Activated B cell treated with CpG ODN at 0.5 μM for 24 hours (primary cell): ENCODE data around the gene DGLUCY. TPM values are rescaled to one million over a fixed set of nuclear protein-coding genes. Genes with fewer than 3 reads are reported as not detected.

ENCODE experiments used
- ATAC-seq: fragments of 200-7000 bp; cut with Tn5 transposase; one replicate; pipeline ENCODE4 v1.10.0; 2021; ENCODE audit warnings: low read depth, mild to moderate bottlenecking, moderate library complexity
- CTCF ChIA-PET: fragments of 350-600 bp; sonication (Branson Sonifier 250); formaldehyde crosslinking; loops from one replicate; lab custom pipeline; 2021; ENCODE audit warnings: antibody characterized with exemption; lab: Charles Lee
- POLR2A ChIA-PET: fragments of 350-600 bp; sonication (Branson Sonifier 250); formaldehyde crosslinking; loops from one replicate; lab custom pipeline; 2021; ENCODE audit warnings: antibody characterized with exemption; lab: Charles Lee
- DNase-seq: peaks from one replicate; pipeline ENCODE4 v3.0.0; 2022
- H3K27ac Mint-ChIP-seq: one replicate; pipeline ENCODE4 v1.8.0; 2020; ENCODE audit warnings: mixed read lengths
- H3K27me3 Mint-ChIP-seq: one replicate; pipeline ENCODE4 v1.8.0; 2021; ENCODE audit warnings: mixed read lengths
- H3K36me3 Mint-ChIP-seq: one replicate; pipeline ENCODE4 v1.8.0; 2021; ENCODE audit warnings: low read depth, mixed read lengths
- H3K4me1 Mint-ChIP-seq: one replicate; pipeline ENCODE4 v1.8.0; 2021; ENCODE audit warnings: mixed read lengths
- H3K4me3 Mint-ChIP-seq: one replicate; pipeline ENCODE4 v1.8.0; 2020; ENCODE audit warnings: mild to moderate bottlenecking, mixed read lengths
- H3K9me3 Mint-ChIP-seq: one replicate; pipeline ENCODE4 v1.8.0; 2020; ENCODE audit warnings: mixed read lengths
- intact Hi-C: fragments of 100-400 bp; cut with micrococcal nuclease; formaldehyde crosslinking; loops from one replicate; pipeline ENCODE4 v1.15.1; 2024
- total RNA-seq: library from RNA; stranded (reverse); gene quantifications from 2 replicates; pipeline ENCODE4 v1.2.3, GENCODE V29; 2022
- TF ChIP-seq, protein P1 (sequence below): fragments of 200-600 bp; IDR thresholded peaks from one replicate; pipeline ENCODE4 v1.8.0; 2022; ENCODE audit warnings: antibody characterized with exemption, mild to moderate bottlenecking

The DGLUCY gene
- total RNA-seq, 1 donor from 2014 or later: 92.7 TPM

- intact Hi-C loops: no loop called here
- H3K9me3 Mint-ChIP-seq: no peaks in the 10 kb centered on the region
- POLR2A ChIA-PET: interaction anchor here (0.6 kb wide), 1 partner anchor 36 kb away, joined by 7 read pairs; no protein-coding TSS in a partner anchor
- TF ChIP-seq, protein P1, sequence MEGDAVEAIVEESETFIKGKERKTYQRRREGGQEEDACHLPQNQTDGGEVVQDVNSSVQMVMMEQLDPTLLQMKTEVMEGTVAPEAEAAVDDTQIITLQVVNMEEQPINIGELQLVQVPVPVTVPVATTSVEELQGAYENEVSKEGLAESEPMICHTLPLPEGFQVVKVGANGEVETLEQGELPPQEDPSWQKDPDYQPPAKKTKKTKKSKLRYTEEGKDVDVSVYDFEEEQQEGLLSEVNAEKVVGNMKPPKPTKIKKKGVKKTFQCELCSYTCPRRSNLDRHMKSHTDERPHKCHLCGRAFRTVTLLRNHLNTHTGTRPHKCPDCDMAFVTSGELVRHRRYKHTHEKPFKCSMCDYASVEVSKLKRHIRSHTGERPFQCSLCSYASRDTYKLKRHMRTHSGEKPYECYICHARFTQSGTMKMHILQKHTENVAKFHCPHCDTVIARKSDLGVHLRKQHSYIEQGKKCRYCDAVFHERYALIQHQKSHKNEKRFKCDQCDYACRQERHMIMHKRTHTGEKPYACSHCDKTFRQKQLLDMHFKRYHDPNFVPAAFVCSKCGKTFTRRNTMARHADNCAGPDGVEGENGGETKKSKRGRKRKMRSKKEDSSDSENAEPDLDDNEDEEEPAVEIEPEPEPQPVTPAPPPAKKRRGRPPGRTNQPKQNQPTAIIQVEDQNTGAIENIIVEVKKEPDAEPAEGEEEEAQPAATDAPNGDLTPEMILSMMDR: no peak
- no peak overlapping the region for H3K27ac Mint-ChIP-seq
- no peak overlapping the region for H3K4me3 Mint-ChIP-seq
- no peaks in the 10 kb centered on the region for H3K36me3 Mint-ChIP-seq
- no peaks in the 10 kb centered on the region for H3K27me3 Mint-ChIP-seq
- no peak for ATAC-seq
- CTCF ChIA-PET: no interaction called here
- DNase-seq: no peak
- peaks cover 38% of the 10 kb centered on the region for H3K4me1 Mint-ChIP-seq
Measured at GRCh38 chr14:91235841-91236240, 122.0 kb downstream of the DGLUCY start.

DNA sequence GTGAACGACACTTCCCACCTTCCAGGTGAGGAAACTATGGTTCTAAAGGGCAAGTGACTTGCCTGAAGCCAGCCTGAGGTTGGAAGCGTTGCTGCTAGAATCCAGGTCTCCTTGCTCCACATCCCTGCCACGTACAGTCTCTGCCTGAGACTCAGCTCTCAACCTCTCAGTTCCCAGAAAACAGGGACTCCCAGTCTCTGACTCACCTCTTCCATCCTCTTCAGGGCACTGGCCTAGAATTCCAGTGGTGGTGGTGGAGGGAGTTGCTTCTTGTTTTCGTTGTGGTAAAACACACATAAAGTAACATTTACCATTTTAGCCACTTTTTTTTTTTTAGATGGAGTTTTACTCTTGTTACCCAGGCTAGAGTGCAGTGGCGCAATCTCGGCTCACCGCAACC lies 123.3 kb downstream of the DGLUCY start:
- intact Hi-C loops: no loop called here
- CTCF ChIA-PET: no interaction called here
- Mint-ChIP-seq H3K27ac (no peak overlapping the region), H3K9me3 (no peaks in the 10 kb centered on the region), H3K4me1 (peaks cover 39% of the 10 kb centered on the region), H3K36me3 (no peaks in the 10 kb centered on the region), H3K27me3 (no peaks in the 10 kb centered on the region), H3K4me3 (no peak overlapping the region)
- DNase-seq: no peak
- POLR2A ChIA-PET: no interaction called here
- TF ChIP-seq, protein P1: no peak
- ATAC-seq: no peak

- Mint-ChIP-seq H3K4me1 (peaks cover 42% of the 10 kb centered on the region), H3K36me3 (no peaks in the 10 kb centered on the region), H3K9me3 (no peaks in the 10 kb centered on the region), H3K27ac (no peak overlapping the region), H3K4me3 (no peak overlapping the region), H3K27me3 (no peaks in the 10 kb centered on the region)
- intact Hi-C loops: no loop called here
- TF ChIP-seq, protein P1: no peak
- ChIA-PET POLR2A (no interaction called here), CTCF (no interaction called here)
- no peak for ATAC-seq
- no peak for DNase-seq
Measured at GRCh38 chr14:91238085-91238484, 124.2 kb downstream of the DGLUCY start.

GRCh38 chr14:91238661-91239060 lies 124.8 kb downstream of the DGLUCY start:
- peaks cover 48% of the 10 kb centered on the region for H3K4me1 Mint-ChIP-seq
- ChIA-PET CTCF (no interaction called here), POLR2A (interaction anchor here (1.3 kb wide), 1 partner anchor 9 kb away, joined by 6 read pairs; no protein-coding TSS in a partner anchor)
- ATAC-seq: no peak
- no peaks in the 10 kb centered on the region for H3K9me3 Mint-ChIP-seq
- intact Hi-C loops: no loop called here
- no peak overlapping the region for H3K27ac Mint-ChIP-seq
- DNase-seq: no peak
- TF ChIP-seq, protein P1: no peak
- H3K27me3 Mint-ChIP-seq: no peaks in the 10 kb centered on the region
- no peaks in the 10 kb centered on the region for H3K36me3 Mint-ChIP-seq
- no peak overlapping the region for H3K4me3 Mint-ChIP-seq

- intact Hi-C loops: loop anchor here (1.0 to 5.0 kb wide), 7 partner anchors 11 to 235 kb away; partner anchors contain the start of gene RPS6KA5
- ChIA-PET CTCF (interaction anchor here (1.0 to 3.9 kb wide), 3 partner anchors 11 to 65 kb away, joined by 4 to 21 read pairs (median 5); no protein-coding TSS in a partner anchor), POLR2A (interaction anchor here (0.9 to 5.4 kb wide), 5 partner anchors 10 to 44 kb away, joined by 3 to 101 read pairs (median 6); no protein-coding TSS in a partner anchor)
- Mint-ChIP-seq H3K4me3 (peak overlapping the region; percentile 75), H3K4me1 (peaks cover 68% of the 10 kb centered on the region), H3K9me3 (no peaks in the 10 kb centered on the region), H3K36me3 (no peaks in the 10 kb centered on the region), H3K27me3 (no peaks in the 10 kb centered on the region), H3K27ac (peak overlapping the region; percentile 91)
- ATAC-seq (peak; percentile 66), DNase-seq (no peak)
- TF ChIP-seq, protein P1: no peak
Measured at GRCh38 chr14:91241863-91242262, 128.0 kb downstream of the DGLUCY start.
